ENCODE data around the gene TMC6.
A peak's percentile ranks its signal among the peaks of the same experiment; 100 is the strongest.

Gene TMC6

GRCh38 chr17:78130437-78131101, 2.0 kb upstream of the TMC6 start, which contains the start of gene TMC8:
TSS of gene TMC8 (plus strand) at chr17:78130771. CDS start at chr17:78131589, 818 bp downstream.
- peaks cover 8% of the 10 kb centered on the region for H3K27me3 ChIP-seq (ENCODE audit: insufficient read depth, low read length, poor library complexity, severe bottlenecking)
- peak within 1 kb of the TSS; percentile 99 for H3K9ac ChIP-seq (ENCODE audit: low read depth, low read length, poor library complexity, severe bottlenecking)
- no peak within 1 kb of the TSS for H2AFZ ChIP-seq (ENCODE audit: low read length)
- peaks cover 13% of the 10 kb centered on the region; the same call in 1 of the 2 replicates for H3F3A ChIP-seq (ENCODE audit: low read depth)
- peak within 1 kb of the TSS; percentile 81 for H3K4me2 ChIP-seq (ENCODE audit: low read depth, low read length, poor library complexity, severe bottlenecking)
- H3K4me1 ChIP-seq (ENCODE audit: insufficient read depth, low read length, poor library complexity, severe bottlenecking): peaks cover 53% of the 10 kb centered on the region
- H3K79me2 ChIP-seq (ENCODE audit: insufficient read depth, low read length): peaks cover 93% of the 10 kb centered on the region
- H3K9me3 ChIP-seq (ENCODE audit: insufficient read depth, low read depth, low read length): no peaks in the 10 kb centered on the region
- peaks cover 26% of the 10 kb centered on the region; the same call in 1 of the 2 replicates for H3K36me3 ChIP-seq (ENCODE audit: insufficient read depth, low read length)
- H3K4me3 ChIP-seq (ENCODE audit: low read length, poor library complexity, severe bottlenecking): peak within 1 kb of the TSS; percentile 91
- peaks cover 51% of the 10 kb centered on the region for H4K20me1 ChIP-seq (ENCODE audit: insufficient read depth, low read length, poor library complexity, severe bottlenecking)
- TF ChIP-seq EZH2phosphoT487 (IDR thresholded peaks at IDR 0.05; ENCODE audit: borderline replicate concordance) (no peak), CTCF (conservative IDR thresholded peaks at IDR 0.05; ENCODE audit: low read length) (no peak)
- no peaks in the 10 kb centered on the region for H3K9me2 ChIP-seq (replicated peaks; ENCODE audit: low read depth, low read length)

GRCh38 chr17:78130090-78130436, 1.5 kb upstream of the TMC6 start:
- no peak for TF ChIP-seq CTCF (conservative IDR thresholded peaks at IDR 0.05; ENCODE audit: low read length)
- no peak for TF ChIP-seq EZH2phosphoT487 (IDR thresholded peaks at IDR 0.05; ENCODE audit: borderline replicate concordance)
- peak overlapping the region; percentile 91 for H3K4me3 ChIP-seq (ENCODE audit: low read length, poor library complexity, severe bottlenecking)
- peaks cover 50% of the 10 kb centered on the region for H4K20me1 ChIP-seq (ENCODE audit: insufficient read depth, low read length, poor library complexity, severe bottlenecking)
- H3K9ac ChIP-seq (ENCODE audit: low read depth, low read length, poor library complexity, severe bottlenecking): peak overlapping the region; percentile 99
- H3K4me2 ChIP-seq (ENCODE audit: low read depth, low read length, poor library complexity, severe bottlenecking): peak overlapping the region; percentile 81
- peaks cover 8% of the 10 kb centered on the region for H3K27me3 ChIP-seq (ENCODE audit: insufficient read depth, low read length, poor library complexity, severe bottlenecking)
- no peaks in the 10 kb centered on the region for H3K9me3 ChIP-seq (ENCODE audit: insufficient read depth, low read depth, low read length)
- H3K4me1 ChIP-seq (ENCODE audit: insufficient read depth, low read length, poor library complexity, severe bottlenecking): peaks cover 58% of the 10 kb centered on the region
- H3F3A ChIP-seq (ENCODE audit: low read depth): peaks cover 13% of the 10 kb centered on the region; the same call in 1 of the 2 replicates
- no peak overlapping the region for H2AFZ ChIP-seq (ENCODE audit: low read length)
- H3K36me3 ChIP-seq (ENCODE audit: insufficient read depth, low read length): peaks cover 25% of the 10 kb centered on the region; the same call in 1 of the 2 replicates
- H3K9me2 ChIP-seq (replicated peaks; ENCODE audit: low read depth, low read length): no peaks in the 10 kb centered on the region
- peaks cover 93% of the 10 kb centered on the region for H3K79me2 ChIP-seq (ENCODE audit: insufficient read depth, low read length)

GRCh38 chr17:78129351-78130089, 965 bp upstream of the TMC6 start:
- TF ChIP-seq CTCF (conservative IDR thresholded peaks at IDR 0.05; ENCODE audit: low read length) (no peak), EZH2phosphoT487 (IDR thresholded peaks at IDR 0.05; ENCODE audit: borderline replicate concordance) (no peak)
- peaks cover 44% of the 10 kb centered on the region for H4K20me1 ChIP-seq (ENCODE audit: insufficient read depth, low read length, poor library complexity, severe bottlenecking)
- peaks cover 93% of the 10 kb centered on the region for H3K79me2 ChIP-seq (ENCODE audit: insufficient read depth, low read length)
- H2AFZ ChIP-seq (ENCODE audit: low read length): no peak overlapping the region
- H3K4me1 ChIP-seq (ENCODE audit: insufficient read depth, low read length, poor library complexity, severe bottlenecking): peaks cover 59% of the 10 kb centered on the region
- peak overlapping the region; percentile 91 for H3K4me3 ChIP-seq (ENCODE audit: low read length, poor library complexity, severe bottlenecking)
- H3F3A ChIP-seq (ENCODE audit: low read depth): peaks cover 13% of the 10 kb centered on the region; the same call in 1 of the 2 replicates
- peak overlapping the region; percentile 81 for H3K4me2 ChIP-seq (ENCODE audit: low read depth, low read length, poor library complexity, severe bottlenecking)
- H3K9me3 ChIP-seq (ENCODE audit: insufficient read depth, low read depth, low read length): no peaks in the 10 kb centered on the region
- H3K27me3 ChIP-seq (ENCODE audit: insufficient read depth, low read length, poor library complexity, severe bottlenecking): peaks cover 8% of the 10 kb centered on the region
- no peaks in the 10 kb centered on the region for H3K9me2 ChIP-seq (replicated peaks; ENCODE audit: low read depth, low read length)
- peak overlapping the region; percentile 99 for H3K9ac ChIP-seq (ENCODE audit: low read depth, low read length, poor library complexity, severe bottlenecking)
- peaks cover 20% of the 10 kb centered on the region; the same call in 1 of the 2 replicates for H3K36me3 ChIP-seq (ENCODE audit: insufficient read depth, low read length)

All from Loucy (cell line).